Measurements from ENCODE around the gene NTNG1.

- no peak for TF ChIP-seq CTCF (IDR thresholded peaks at IDR 0.05)
- no peak for TF ChIP-seq POLR2A (IDR thresholded peaks at IDR 0.05)
These were observed 770 bp downstream of the NTNG1 start for GRCh38 chr1:107141491-107142126.

Data from esophagus squamous epithelium (tissue), 4 donors.